GM23338 (cell line): ENCODE measurements around the gene JDP2. TPM values are rescaled to one million over a fixed set of nuclear protein-coding genes. Genes with fewer than 3 reads are reported as not detected.
A peak's percentile ranks its signal among the peaks of the same experiment; 100 is the strongest.

Experiments used
- ATAC-seq: fragments of 200-7000 bp; cut with Tn5 transposase; 3 replicates; pipeline ENCODE4 v1.9.1; 2020
- DNase-seq: peaks from one replicate; pipeline ENCODE4 v3.0.0-alpha.2; 2015; ENCODE audit warnings: low spot score
- H2AFZ ChIP-seq: fragments of 200-600 bp; sonication (generic); 2 replicates; pipeline ENCODE4 v1.8.0; 2016; ENCODE audit warnings: antibody characterized with exemption, mild to moderate bottlenecking, moderate library complexity
- H3F3A ChIP-seq: fragments of 200-600 bp; sonication (generic); replicated peaks from 2 replicates; pipeline ENCODE4 v1.8.0; 2017; ENCODE audit warnings: antibody characterized with exemption, mixed run types, low read depth
- H3K27ac ChIP-seq: fragments of 200-600 bp; sonication (generic); 2 replicates; pipeline ENCODE4 v1.6.1; 2016; ENCODE audit warnings: low read depth
- H3K27me3 ChIP-seq: fragments of 200-600 bp; sonication (generic); 2 replicates; pipeline ENCODE4 v1.8.0; 2016; ENCODE audit warnings: mild to moderate bottlenecking, mixed run types, moderate library complexity; ENCODE audit not compliant: insufficient read depth
- H3K36me3 ChIP-seq: fragments of 200-600 bp; sonication (generic); 2 replicates; pipeline ENCODE4 v1.8.0; 2016; ENCODE audit warnings: mild to moderate bottlenecking; ENCODE audit not compliant: insufficient read depth
- H3K4me1 ChIP-seq: fragments of 200-600 bp; sonication (generic); 2 replicates; pipeline ENCODE4 v1.8.0; 2016; ENCODE audit warnings: mild to moderate bottlenecking, moderate library complexity; ENCODE audit not compliant: insufficient read depth
- H3K4me2 ChIP-seq: fragments of 200-600 bp; sonication (generic); 2 replicates; pipeline ENCODE4 v1.7.1; 2017; ENCODE audit warnings: mixed run types
- H3K4me3 ChIP-seq: fragments of 200-600 bp; sonication (generic); 2 replicates; pipeline ENCODE4 v1.6.1; 2016; ENCODE audit warnings: mixed run types
- H3K79me2 ChIP-seq: fragments of 200-600 bp; sonication (generic); replicated peaks from 2 replicates; pipeline ENCODE4 v1.8.0; 2017; ENCODE audit warnings: mild to moderate bottlenecking; ENCODE audit not compliant: insufficient read depth
- H3K9me2 ChIP-seq: fragments of 200-600 bp; sonication (generic); 2 replicates; pipeline ENCODE4 v1.8.0; 2017; ENCODE audit not compliant: insufficient read depth
- H4K20me1 ChIP-seq: fragments of 200-600 bp; sonication (generic); replicated peaks from 2 replicates; pipeline ENCODE4 v1.8.0; 2017; ENCODE audit warnings: mild to moderate bottlenecking; ENCODE audit not compliant: insufficient read depth
- H3K27ac Mint-ChIP-seq: 2 replicates; pipeline ENCODE4 v1.8.0; 2020; ENCODE audit warnings: inconsistent platforms, mild to moderate bottlenecking, moderate library complexity, mixed read lengths
- H3K27me3 Mint-ChIP-seq: 3 replicates; pipeline ENCODE4 v1.8.0; 2022; ENCODE audit warnings: low read depth, mild to moderate bottlenecking, moderate library complexity, mixed read lengths, inconsistent platforms; ENCODE audit not compliant: insufficient read depth, poor library complexity
- H3K36me3 Mint-ChIP-seq: 3 replicates; pipeline ENCODE4 v1.8.0; 2021; ENCODE audit warnings: low read depth, mild to moderate bottlenecking, inconsistent platforms, moderate library complexity, mixed read lengths
- H3K4me1 Mint-ChIP-seq: 3 replicates; pipeline ENCODE4 v1.8.0; 2020; ENCODE audit warnings: mild to moderate bottlenecking, inconsistent platforms, mixed read lengths
- H3K4me3 Mint-ChIP-seq: 3 replicates; pipeline ENCODE4 v1.8.0; 2021; ENCODE audit warnings: moderate library complexity, mild to moderate bottlenecking, inconsistent platforms, mixed read lengths
- H3K9me3 Mint-ChIP-seq: 3 replicates; pipeline ENCODE4 v1.8.0; 2020; ENCODE audit warnings: moderate library complexity, mild to moderate bottlenecking, inconsistent platforms, mixed read lengths
- CREB1 ChIP-seq: fragments of 250-450 bp; sonication (Bioruptor Pico); IDR thresholded peaks from 2 replicates; pipeline ENCODE4 v1.5.0; 2020; ENCODE audit warnings: low read depth, mild to moderate bottlenecking, moderate library complexity
- ETS1 ChIP-seq: IDR thresholded peaks from 2 replicates; pipeline ENCODE4 v1.6.1; 2016; ENCODE audit warnings: antibody characterized with exemption
- EZH2 ChIP-seq: fragments of 200-600 bp; sonication (generic); IDR thresholded peaks from one replicate; pipeline ENCODE4 v1.8.0; 2017; ENCODE audit warnings: antibody characterized with exemption, mild to moderate bottlenecking, low read depth; ENCODE audit not compliant: unreplicated experiment
- REST ChIP-seq: IDR thresholded peaks from one replicate; pipeline ENCODE4 v1.6.1; 2018; ENCODE audit warnings: antibody characterized with exemption; ENCODE audit not compliant: unreplicated experiment
- STAT1 ChIP-seq: IDR thresholded peaks from one replicate; pipeline ENCODE4 v1.6.1; 2016; ENCODE audit warnings: antibody characterized with exemption; ENCODE audit not compliant: unreplicated experiment
- ZNF331 ChIP-seq: fragments of 250-450 bp; sonication (Bioruptor Pico); IDR thresholded peaks from 2 replicates; pipeline ENCODE4 v1.5.0; 2020; ENCODE audit warnings: low read depth, mild to moderate bottlenecking, moderate library complexity
- polyA plus RNA-seq: library from polyadenylated mRNA; unstranded; fragments of >200 nt; fragmentation: Nextera tagmentation; extraction: Ambion mirVana; gene quantifications from 2 replicates; pipeline ENCODE4 v1.2.1, GENCODE V29; 2016
- total RNA-seq: library from RNA; depleted of rRNA; stranded (reverse); fragments of >200 nt; shearing (Covaris generic); gene quantifications from 2 replicates; pipeline ENCODE4 v1.2.3, GENCODE V29; 2014

Gene JDP2
- total and polyA plus RNA-seq, 2 experiments from 2014 or later = 12.5 to 38.9 TPM

GRCh38 chr14:75495882-75496281 is 68.1 kb downstream of the JDP2 start:
- H3K4me1 Mint-ChIP-seq = no peaks in the 10 kb centered on the region

GRCh38 chr14:75496755-75497154 is 68.9 kb downstream of the JDP2 start:
- H3K9me3 Mint-ChIP-seq = no peaks in the 10 kb centered on the region
- Histone ChIP-seq H3K9me2 (peaks cover 13% of the 10 kb centered on the region; the same call in 1 of the 2 replicates), H3K36me3 (no peaks in the 10 kb centered on the region), H3K4me1 (no peaks in the 10 kb centered on the region), H3F3A (no peaks in the 10 kb centered on the region), H3K27ac (no peak overlapping the region), H3K4me2 (no peak overlapping the region), H4K20me1 (no peaks in the 10 kb centered on the region), H3K79me2 (no peaks in the 10 kb centered on the region), H2AFZ (no peak overlapping the region), H3K27me3 (no peaks in the 10 kb centered on the region), H3K4me3 (no peak overlapping the region)
- H3K27me3 Mint-ChIP-seq = no peaks in the 10 kb centered on the region
- DNase-seq (no peak), ATAC-seq (no peak)
- no peak for TF ChIP-seq EZH2
- TF ChIP-seq REST = peak; percentile 54
- H3K4me3 Mint-ChIP-seq = no peak overlapping the region
- no peaks in the 10 kb centered on the region for H3K4me1 Mint-ChIP-seq
- no peaks in the 10 kb centered on the region for H3K36me3 Mint-ChIP-seq
- H3K27ac Mint-ChIP-seq = no peak overlapping the region

More at GRCh38 chr14:75495882-75496281, 68.1 kb downstream of the JDP2 start:
- H3K4me3 Mint-ChIP-seq = no peak overlapping the region
- Histone ChIP-seq H3K4me1 (no peaks in the 10 kb centered on the region), H3K36me3 (no peaks in the 10 kb centered on the region), H3K4me2 (no peak overlapping the region), H3K9me2 (peaks cover 13% of the 10 kb centered on the region; the same call in 1 of the 2 replicates), H3K4me3 (no peak overlapping the region), H3F3A (no peaks in the 10 kb centered on the region), H3K27ac (no peak overlapping the region), H4K20me1 (no peaks in the 10 kb centered on the region), H3K27me3 (no peaks in the 10 kb centered on the region), H2AFZ (no peak overlapping the region), H3K79me2 (no peaks in the 10 kb centered on the region)
- H3K36me3 Mint-ChIP-seq = no peaks in the 10 kb centered on the region
- DNase-seq (no peak), ATAC-seq (no peak)
- TF ChIP-seq REST (no peak), CREB1 (no peak), ETS1 (no peak), EZH2 (no peak), ZNF331 (CRISPR knock-in tag) (no peak), STAT1 (no peak)
- H3K27ac Mint-ChIP-seq = no peak overlapping the region
- H3K9me3 Mint-ChIP-seq = no peaks in the 10 kb centered on the region
- H3K27me3 Mint-ChIP-seq = no peaks in the 10 kb centered on the region
